GM23338 (cell line): ENCODE measurements around the gene SLC9A3. TPM values are rescaled to one million over a fixed set of nuclear protein-coding genes. Genes with fewer than 3 reads are reported as not detected.
A peak's percentile ranks its signal among the peaks of the same experiment; 100 is the strongest.

Experiments
- ATAC-seq: fragments of 200-7000 bp; cut with Tn5 transposase; 3 replicates; pipeline ENCODE4 v1.9.1; 2020
- DNase-seq: peaks from one replicate; pipeline ENCODE4 v3.0.0-alpha.2; 2015; ENCODE audit warnings: low spot score
- H2AFZ ChIP-seq: fragments of 200-600 bp; sonication (generic); 2 replicates; pipeline ENCODE4 v1.8.0; 2016; ENCODE audit warnings: antibody characterized with exemption, mild to moderate bottlenecking, moderate library complexity
- H3F3A ChIP-seq: fragments of 200-600 bp; sonication (generic); replicated peaks from 2 replicates; pipeline ENCODE4 v1.8.0; 2017; ENCODE audit warnings: antibody characterized with exemption, mixed run types, low read depth
- H3K27ac ChIP-seq: fragments of 200-600 bp; sonication (generic); 2 replicates; pipeline ENCODE4 v1.6.1; 2016; ENCODE audit warnings: low read depth
- H3K27me3 ChIP-seq: fragments of 200-600 bp; sonication (generic); 2 replicates; pipeline ENCODE4 v1.8.0; 2016; ENCODE audit warnings: mild to moderate bottlenecking, mixed run types, moderate library complexity; ENCODE audit not compliant: insufficient read depth
- H3K36me3 ChIP-seq: fragments of 200-600 bp; sonication (generic); 2 replicates; pipeline ENCODE4 v1.8.0; 2016; ENCODE audit warnings: mild to moderate bottlenecking; ENCODE audit not compliant: insufficient read depth
- H3K4me1 ChIP-seq: fragments of 200-600 bp; sonication (generic); 2 replicates; pipeline ENCODE4 v1.8.0; 2016; ENCODE audit warnings: mild to moderate bottlenecking, moderate library complexity; ENCODE audit not compliant: insufficient read depth
- H3K4me2 ChIP-seq: fragments of 200-600 bp; sonication (generic); 2 replicates; pipeline ENCODE4 v1.7.1; 2017; ENCODE audit warnings: mixed run types
- H3K4me3 ChIP-seq: fragments of 200-600 bp; sonication (generic); 2 replicates; pipeline ENCODE4 v1.6.1; 2016; ENCODE audit warnings: mixed run types
- H3K79me2 ChIP-seq: fragments of 200-600 bp; sonication (generic); replicated peaks from 2 replicates; pipeline ENCODE4 v1.8.0; 2017; ENCODE audit warnings: mild to moderate bottlenecking; ENCODE audit not compliant: insufficient read depth
- H3K9me2 ChIP-seq: fragments of 200-600 bp; sonication (generic); 2 replicates; pipeline ENCODE4 v1.8.0; 2017; ENCODE audit not compliant: insufficient read depth
- H4K20me1 ChIP-seq: fragments of 200-600 bp; sonication (generic); replicated peaks from 2 replicates; pipeline ENCODE4 v1.8.0; 2017; ENCODE audit warnings: mild to moderate bottlenecking; ENCODE audit not compliant: insufficient read depth
- H3K27ac Mint-ChIP-seq: 2 replicates; pipeline ENCODE4 v1.8.0; 2020; ENCODE audit warnings: inconsistent platforms, mild to moderate bottlenecking, moderate library complexity, mixed read lengths
- H3K27me3 Mint-ChIP-seq: 3 replicates; pipeline ENCODE4 v1.8.0; 2022; ENCODE audit warnings: low read depth, mild to moderate bottlenecking, moderate library complexity, mixed read lengths, inconsistent platforms; ENCODE audit not compliant: insufficient read depth, poor library complexity
- H3K36me3 Mint-ChIP-seq: 3 replicates; pipeline ENCODE4 v1.8.0; 2021; ENCODE audit warnings: low read depth, mild to moderate bottlenecking, inconsistent platforms, moderate library complexity, mixed read lengths
- H3K4me1 Mint-ChIP-seq: 3 replicates; pipeline ENCODE4 v1.8.0; 2020; ENCODE audit warnings: mild to moderate bottlenecking, inconsistent platforms, mixed read lengths
- H3K4me3 Mint-ChIP-seq: 3 replicates; pipeline ENCODE4 v1.8.0; 2021; ENCODE audit warnings: moderate library complexity, mild to moderate bottlenecking, inconsistent platforms, mixed read lengths
- H3K9me3 Mint-ChIP-seq: 3 replicates; pipeline ENCODE4 v1.8.0; 2020; ENCODE audit warnings: moderate library complexity, mild to moderate bottlenecking, inconsistent platforms, mixed read lengths
- CREB1 ChIP-seq: fragments of 250-450 bp; sonication (Bioruptor Pico); IDR thresholded peaks from 2 replicates; pipeline ENCODE4 v1.5.0; 2020; ENCODE audit warnings: low read depth, mild to moderate bottlenecking, moderate library complexity
- EZH2phosphoT487 ChIP-seq: fragments of 200-600 bp; sonication (generic); IDR thresholded peaks from one replicate; pipeline ENCODE4 v1.8.1; 2018; ENCODE audit warnings: antibody characterized with exemption; ENCODE audit not compliant: unreplicated experiment
- NANOG ChIP-seq: IDR thresholded peaks from 2 replicates; pipeline ENCODE4 v1.6.1; 2016; ENCODE audit warnings: antibody characterized with exemption, borderline replicate concordance
- STAT1 ChIP-seq: IDR thresholded peaks from one replicate; pipeline ENCODE4 v1.6.1; 2016; ENCODE audit warnings: antibody characterized with exemption; ENCODE audit not compliant: unreplicated experiment
- ZNF114 ChIP-seq: fragments of 250-450 bp; sonication (Bioruptor Pico); IDR thresholded peaks from 2 replicates; pipeline ENCODE4 v1.5.0; 2020; ENCODE audit warnings: mild to moderate bottlenecking, moderate library complexity
- polyA plus RNA-seq: library from polyadenylated mRNA; unstranded; fragments of >200 nt; fragmentation: Nextera tagmentation; extraction: Ambion mirVana; gene quantifications from 2 replicates; pipeline ENCODE4 v1.2.1, GENCODE V29; 2016
- total RNA-seq: library from RNA; depleted of rRNA; stranded (reverse); fragments of >200 nt; shearing (Covaris generic); gene quantifications from 2 replicates; pipeline ENCODE4 v1.2.3, GENCODE V29; 2014
- TF ChIP-seq, protein P1 (sequence below): fragments of 250-450 bp; sonication (Bioruptor Pico); IDR thresholded peaks from 2 replicates; pipeline ENCODE4 v1.5.0; 2020; ENCODE audit warnings: mild to moderate bottlenecking, moderate library complexity
- TF ChIP-seq, protein P2 (sequence below), 2 experiments: fragments of 200-600 bp in 1 of 2; sonication (generic) in 1 of 2; conservative IDR thresholded peaks; 2 replicates each; pipeline versions ENCODE4 v1.5.1 to v1.6.1; 2016 to 2017; ENCODE audit warnings: antibody characterized with exemption in 2 of 2, low read depth in 2 of 2, mild to moderate bottlenecking in 2 of 2, moderate library complexity in 1 of 2

The SLC9A3 gene
- total and polyA plus RNA-seq, 2 experiments from 2014 or later: 0.39 to 3.1 TPM

DNA sequence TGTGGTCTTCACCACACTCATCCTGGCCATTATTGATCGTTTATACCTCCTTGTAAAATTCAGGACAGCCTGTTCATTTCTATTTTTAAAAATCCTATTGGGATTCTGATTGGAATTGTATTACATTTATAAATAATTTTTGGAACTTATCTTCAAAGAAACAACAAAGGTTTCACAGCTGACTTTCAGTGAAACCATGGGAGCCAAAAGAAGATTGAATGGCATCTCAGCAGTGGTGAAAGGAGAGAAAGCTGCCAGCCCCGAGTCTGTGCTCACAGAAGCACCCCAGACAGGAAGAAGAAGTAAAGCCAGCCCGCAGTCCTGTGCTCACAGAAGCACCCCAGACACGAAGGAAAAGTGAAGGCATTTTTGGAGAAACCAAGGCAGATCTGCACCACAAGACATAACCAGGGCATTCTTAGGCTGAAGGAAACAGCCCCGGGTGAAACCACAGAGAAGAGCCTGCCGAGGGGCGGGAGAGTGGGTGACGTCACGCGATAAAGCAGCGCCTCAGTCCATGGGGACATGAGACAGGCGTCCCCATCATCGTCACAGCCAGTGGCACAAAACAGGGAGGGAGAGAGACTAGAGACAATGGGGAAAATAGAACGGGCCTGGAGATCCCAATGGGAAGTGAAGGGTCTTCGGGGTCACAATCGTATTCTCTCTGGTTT is 42.5 kb upstream of the SLC9A3 start (continued):
- TF ChIP-seq, protein P1, sequence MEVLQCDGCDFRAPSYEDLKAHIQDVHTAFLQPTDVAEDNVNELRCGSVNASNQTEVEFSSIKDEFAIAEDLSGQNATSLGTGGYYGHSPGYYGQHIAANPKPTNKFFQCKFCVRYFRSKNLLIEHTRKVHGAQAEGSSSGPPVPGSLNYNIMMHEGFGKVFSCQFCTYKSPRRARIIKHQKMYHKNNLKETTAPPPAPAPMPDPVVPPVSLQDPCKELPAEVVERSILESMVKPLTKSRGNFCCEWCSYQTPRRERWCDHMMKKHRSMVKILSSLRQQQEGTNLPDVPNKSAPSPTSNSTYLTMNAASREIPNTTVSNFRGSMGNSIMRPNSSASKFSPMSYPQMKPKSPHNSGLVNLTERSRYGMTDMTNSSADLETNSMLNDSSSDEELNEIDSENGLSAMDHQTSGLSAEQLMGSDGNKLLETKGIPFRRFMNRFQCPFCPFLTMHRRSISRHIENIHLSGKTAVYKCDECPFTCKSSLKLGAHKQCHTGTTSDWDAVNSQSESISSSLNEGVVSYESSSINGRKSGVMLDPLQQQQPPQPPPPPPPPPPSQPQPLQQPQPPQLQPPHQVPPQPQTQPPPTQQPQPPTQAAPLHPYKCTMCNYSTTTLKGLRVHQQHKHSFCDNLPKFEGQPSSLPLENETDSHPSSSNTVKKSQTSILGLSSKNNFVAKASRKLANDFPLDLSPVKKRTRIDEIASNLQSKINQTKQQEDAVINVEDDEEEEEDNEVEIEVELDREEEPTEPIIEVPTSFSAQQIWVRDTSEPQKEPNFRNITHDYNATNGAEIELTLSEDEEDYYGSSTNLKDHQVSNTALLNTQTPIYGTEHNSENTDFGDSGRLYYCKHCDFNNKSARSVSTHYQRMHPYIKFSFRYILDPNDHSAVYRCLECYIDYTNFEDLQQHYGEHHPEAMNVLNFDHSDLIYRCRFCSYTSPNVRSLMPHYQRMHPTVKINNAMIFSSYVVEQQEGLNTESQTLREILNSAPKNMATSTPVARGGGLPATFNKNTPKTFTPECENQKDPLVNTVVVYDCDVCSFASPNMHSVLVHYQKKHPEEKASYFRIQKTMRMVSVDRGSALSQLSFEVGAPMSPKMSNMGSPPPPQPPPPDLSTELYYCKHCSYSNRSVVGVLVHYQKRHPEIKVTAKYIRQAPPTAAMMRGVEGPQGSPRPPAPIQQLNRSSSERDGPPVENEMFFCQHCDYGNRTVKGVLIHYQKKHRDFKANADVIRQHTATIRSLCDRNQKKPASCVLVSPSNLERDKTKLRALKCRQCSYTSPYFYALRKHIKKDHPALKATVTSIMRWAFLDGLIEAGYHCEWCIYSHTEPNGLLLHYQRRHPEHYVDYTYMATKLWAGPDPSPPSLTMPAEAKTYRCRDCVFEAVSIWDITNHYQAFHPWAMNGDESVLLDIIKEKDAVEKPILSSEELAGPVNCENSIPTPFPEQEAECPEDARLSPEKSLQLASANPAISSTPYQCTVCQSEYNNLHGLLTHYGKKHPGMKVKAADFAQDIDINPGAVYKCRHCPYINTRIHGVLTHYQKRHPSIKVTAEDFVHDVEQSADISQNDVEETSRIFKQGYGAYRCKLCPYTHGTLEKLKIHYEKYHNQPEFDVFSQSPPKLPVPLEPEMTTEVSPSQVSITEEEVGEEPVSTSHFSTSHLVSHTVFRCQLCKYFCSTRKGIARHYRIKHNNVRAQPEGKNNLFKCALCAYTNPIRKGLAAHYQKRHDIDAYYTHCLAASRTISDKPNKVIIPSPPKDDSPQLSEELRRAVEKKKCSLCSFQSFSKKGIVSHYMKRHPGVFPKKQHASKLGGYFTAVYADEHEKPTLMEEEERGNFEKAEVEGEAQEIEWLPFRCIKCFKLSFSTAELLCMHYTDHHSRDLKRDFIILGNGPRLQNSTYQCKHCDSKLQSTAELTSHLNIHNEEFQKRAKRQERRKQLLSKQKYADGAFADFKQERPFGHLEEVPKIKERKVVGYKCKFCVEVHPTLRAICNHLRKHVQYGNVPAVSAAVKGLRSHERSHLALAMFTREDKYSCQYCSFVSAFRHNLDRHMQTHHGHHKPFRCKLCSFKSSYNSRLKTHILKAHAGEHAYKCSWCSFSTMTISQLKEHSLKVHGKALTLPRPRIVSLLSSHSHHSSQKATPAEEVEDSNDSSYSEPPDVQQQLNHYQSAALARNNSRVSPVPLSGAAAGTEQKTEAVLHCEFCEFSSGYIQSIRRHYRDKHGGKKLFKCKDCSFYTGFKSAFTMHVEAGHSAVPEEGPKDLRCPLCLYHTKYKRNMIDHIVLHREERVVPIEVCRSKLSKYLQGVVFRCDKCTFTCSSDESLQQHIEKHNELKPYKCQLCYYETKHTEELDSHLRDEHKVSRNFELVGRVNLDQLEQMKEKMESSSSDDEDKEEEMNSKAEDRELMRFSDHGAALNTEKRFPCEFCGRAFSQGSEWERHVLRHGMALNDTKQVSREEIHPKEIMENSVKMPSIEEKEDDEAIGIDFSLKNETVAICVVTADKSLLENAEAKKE (CRISPR knock-in tag): no peak
- TF ChIP-seq CREB1 (no peak), NANOG (no peak), ZNF114 (CRISPR knock-in tag) (no peak), STAT1 (no peak)
- TF ChIP-seq, protein P2, sequence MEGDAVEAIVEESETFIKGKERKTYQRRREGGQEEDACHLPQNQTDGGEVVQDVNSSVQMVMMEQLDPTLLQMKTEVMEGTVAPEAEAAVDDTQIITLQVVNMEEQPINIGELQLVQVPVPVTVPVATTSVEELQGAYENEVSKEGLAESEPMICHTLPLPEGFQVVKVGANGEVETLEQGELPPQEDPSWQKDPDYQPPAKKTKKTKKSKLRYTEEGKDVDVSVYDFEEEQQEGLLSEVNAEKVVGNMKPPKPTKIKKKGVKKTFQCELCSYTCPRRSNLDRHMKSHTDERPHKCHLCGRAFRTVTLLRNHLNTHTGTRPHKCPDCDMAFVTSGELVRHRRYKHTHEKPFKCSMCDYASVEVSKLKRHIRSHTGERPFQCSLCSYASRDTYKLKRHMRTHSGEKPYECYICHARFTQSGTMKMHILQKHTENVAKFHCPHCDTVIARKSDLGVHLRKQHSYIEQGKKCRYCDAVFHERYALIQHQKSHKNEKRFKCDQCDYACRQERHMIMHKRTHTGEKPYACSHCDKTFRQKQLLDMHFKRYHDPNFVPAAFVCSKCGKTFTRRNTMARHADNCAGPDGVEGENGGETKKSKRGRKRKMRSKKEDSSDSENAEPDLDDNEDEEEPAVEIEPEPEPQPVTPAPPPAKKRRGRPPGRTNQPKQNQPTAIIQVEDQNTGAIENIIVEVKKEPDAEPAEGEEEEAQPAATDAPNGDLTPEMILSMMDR (conservative IDR thresholded peaks at IDR 0.05; ENCODE audit: low read depth in 2 of 2): no peak

DNA sequence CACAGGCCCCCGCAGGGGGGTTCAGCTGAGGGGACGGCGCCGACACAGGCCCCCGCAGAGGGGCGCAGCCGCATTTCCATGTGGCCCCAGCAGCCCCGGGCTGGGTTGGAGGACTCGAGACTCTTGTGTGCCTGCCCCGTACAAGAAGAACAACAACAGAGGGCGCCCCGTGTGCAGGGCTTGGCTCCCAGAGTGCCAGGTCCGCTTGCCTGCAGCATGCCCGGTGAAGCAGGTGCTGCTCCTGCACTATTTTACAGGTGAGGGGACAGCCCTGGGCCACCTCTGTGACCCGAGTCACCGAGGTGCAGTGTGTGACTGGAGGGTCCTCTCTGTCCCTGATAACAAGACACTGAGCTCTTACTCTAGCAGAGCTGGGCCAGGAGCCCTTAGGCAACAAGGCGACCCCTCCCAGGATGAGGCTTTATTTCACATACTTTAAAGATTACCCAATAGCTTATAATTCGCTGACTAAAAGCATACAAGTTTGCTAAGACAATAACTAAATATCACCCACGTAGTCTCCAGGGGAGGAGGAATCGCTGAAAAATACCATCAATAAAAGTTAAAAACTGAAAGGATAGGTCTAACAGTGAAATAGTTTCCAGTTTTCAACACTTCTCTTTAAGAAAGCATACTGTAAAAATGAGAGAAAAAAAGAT is 41.7 kb upstream of the SLC9A3 start:
- Mint-ChIP-seq H3K27me3 (peaks cover 17% of the 10 kb centered on the region), H3K4me3 (peak overlapping the region; percentile 33; the same call in 2 of the 3 replicates), H3K36me3 (no peaks in the 10 kb centered on the region; the same call in 2 of the 3 replicates), H3K4me1 (no peaks in the 10 kb centered on the region; the same call in 2 of the 3 replicates), H3K27ac (no peak overlapping the region), H3K9me3 (no peaks in the 10 kb centered on the region; the same call in 1 of the 3 replicates)
- no peaks in the 10 kb centered on the region for H4K20me1 ChIP-seq
- H3K9me2 ChIP-seq: no peaks in the 10 kb centered on the region
- peaks cover 14% of the 10 kb centered on the region for H3K27me3 ChIP-seq
- H3K36me3 ChIP-seq: no peaks in the 10 kb centered on the region
- no peak for TF ChIP-seq EZH2phosphoT487
- TF ChIP-seq, protein P2 (conservative IDR thresholded peaks at IDR 0.05; ENCODE audit: low read depth in 2 of 2): peak; percentile 13 to 58; a peak in 2 of 4 replicates
- no peak overlapping the region for H2AFZ ChIP-seq
- peak overlapping the region; percentile 38; the same call in 1 of the 2 replicates for H3K4me2 ChIP-seq
- ATAC-seq (peak; percentile 85), DNase-seq (peak; percentile 82)
- no peaks in the 10 kb centered on the region for H3K4me1 ChIP-seq
- H3K27ac ChIP-seq: no peak overlapping the region
- peak overlapping the region; percentile 37 for H3K4me3 ChIP-seq
- H3K79me2 ChIP-seq: no peaks in the 10 kb centered on the region
- H3F3A ChIP-seq: no peaks in the 10 kb centered on the region
